Subcutaneous adipose tissue (tissue), 4 donors: Measurements from ENCODE around the gene DLGAP1. TPM values are rescaled to one million over a fixed set of nuclear protein-coding genes. Genes with fewer than 3 reads are reported as not detected.

Experiments used
- CTCF ChIP-seq: fragments of 450-650 bp; IDR thresholded peaks from one replicate; pipeline ENCODE4 v1.5.1; 2016; ENCODE audit warnings: low read depth, mild to moderate bottlenecking, control low read depth, antibody characterized with exemption, moderate library complexity
- total RNA-seq, 4 donors: library from RNA; depleted of rRNA; stranded (reverse); fragments of >200 nt; gene quantifications; one replicate each; pipeline ENCODE4 v1.1.0, GENCODE V29; 2016

DLGAP1 gene
- total RNA-seq, 4 donors from 2014 or later: 0.44 to 3.3 (median 0.99) TPM

- TF ChIP-seq CTCF: no peak
These were observed 585.3 kb downstream of the DLGAP1 start for GRCh38 chr18:3869848-3870247.

GRCh38 chr18:3867864-3868311 is 587.2 kb downstream of the DLGAP1 start:
- no peak for TF ChIP-seq CTCF

GRCh38 chr18:3867236-3867635 is 587.9 kb downstream of the DLGAP1 start:
- no peak for TF ChIP-seq CTCF

GRCh38 chr18:3864669-3865298 is 590.3 kb downstream of the DLGAP1 start:
- TF ChIP-seq CTCF: no peak

- no peak for TF ChIP-seq CTCF
These were observed 591.5 kb downstream of the DLGAP1 start for GRCh38 chr18:3863593-3863992.

GRCh38 chr18:3863006-3863405 is 592.1 kb downstream of the DLGAP1 start:
- TF ChIP-seq CTCF: no peak

- no peak for TF ChIP-seq CTCF
These were observed 593.6 kb downstream of the DLGAP1 start for GRCh38 chr18:3861495-3861894.
